GM19438 (cell line): ENCODE results near the gene AKAP9.
A peak's percentile ranks its signal among the peaks of the same experiment; 100 is the strongest.
"Not testable (repeated sequence)": the region's sequence is repeated elsewhere in the genome, so short reads cannot be mapped to it uniquely, and the experiment has no call there.

Source experiments
- ATAC-seq: cut with Tn5 transposase; IDR thresholded peaks from one replicate; pipeline ENCODE4 v1.9.1; 2021; ENCODE audit warnings: low read depth; ENCODE audit not compliant: unreplicated experiment

AKAP9 gene

GRCh38 chr7:91940572-91941341 lies at the start of gene AKAP9:
Gene AKAP9 (plus strand): TSS chr7:91940862. CDS start chr7:91941100, 238 bp downstream.
- ATAC-seq: peak; percentile 92

- ATAC-seq: no peak
These were observed 48.5 kb upstream of the AKAP9 start for GRCh38 chr7:91892099-91892705.

GRCh38 chr7:91892821-91893340 lies 47.8 kb upstream of the AKAP9 start:
- no peak for ATAC-seq

- not testable (repeated sequence) for ATAC-seq
These were observed 47.0 kb upstream of the AKAP9 start for GRCh38 chr7:91893699-91894098.

GRCh38 chr7:91894781-91895480 lies 45.7 kb upstream of the AKAP9 start:
- ATAC-seq: no peak

GRCh38 chr7:91898240-91898992 lies 42.2 kb upstream of the AKAP9 start:
- no peak for ATAC-seq

- no peak for ATAC-seq
These were observed 41.1 kb upstream of the AKAP9 start for GRCh38 chr7:91899563-91899962.

- ATAC-seq: no peak
These were observed 30.5 kb upstream of the AKAP9 start for GRCh38 chr7:91910171-91910570.

- ATAC-seq: no peak
These were observed 29.5 kb upstream of the AKAP9 start for GRCh38 chr7:91911121-91911520.

- no peak for ATAC-seq
These were observed 28.2 kb upstream of the AKAP9 start for GRCh38 chr7:91912494-91912893.

GRCh38 chr7:91913612-91914011 lies 27.1 kb upstream of the AKAP9 start:
- no peak for ATAC-seq

GRCh38 chr7:91915401-91916050 lies 25.1 kb upstream of the AKAP9 start:
- no peak for ATAC-seq

GRCh38 chr7:91916051-91916440 lies 24.6 kb upstream of the AKAP9 start:
- ATAC-seq: no peak

GRCh38 chr7:91918356-91918755 lies 22.3 kb upstream of the AKAP9 start:
- no peak for ATAC-seq

GRCh38 chr7:91922857-91923256 lies 17.8 kb upstream of the AKAP9 start:
- no peak for ATAC-seq

- no peak for ATAC-seq
These were observed 12.8 kb upstream of the AKAP9 start for GRCh38 chr7:91927912-91928311.

GRCh38 chr7:91929463-91929862 lies 11.2 kb upstream of the AKAP9 start:
- no peak for ATAC-seq

GRCh38 chr7:91940171-91940570 lies 491 bp upstream of the AKAP9 start:
- ATAC-seq: peak; percentile 9

- ATAC-seq: peak; percentile 21
These were observed 788 bp downstream of the AKAP9 start for GRCh38 chr7:91941450-91941849.

- no peak for ATAC-seq
These were observed 1.6 kb downstream of the AKAP9 start for GRCh38 chr7:91942312-91942711.
